Activated CD4-positive, alpha-beta T cell treated with anti-CD3 and anti-CD28 coated beads, Interleukin-2, amount 10 ng/mL, durations not matched to agents 7 days and 5 days (primary cell): ENCODE measurements around the gene GNPAT. TPM values are rescaled to one million over a fixed set of nuclear protein-coding genes. Genes with fewer than 3 reads are reported as not detected.

ENCODE experiments used
- CTCF ChIA-PET: fragments of 350-600 bp; sonication (Branson Sonifier 250); formaldehyde crosslinking; loops from one replicate; lab custom pipeline; 2021; ENCODE audit warnings: antibody characterized with exemption; lab: Charles Lee
- POLR2A ChIA-PET: fragments of 350-600 bp; sonication (Branson Sonifier 250); formaldehyde crosslinking; loops from one replicate; lab custom pipeline; 2021; ENCODE audit warnings: antibody characterized with exemption; lab: Charles Lee
- DNase-seq: peaks from one replicate; pipeline ENCODE4 v3.0.0-alpha.2; 2020
- H3K27ac Mint-ChIP-seq: one replicate; pipeline ENCODE4 v1.8.0; 2021; ENCODE audit warnings: mild to moderate bottlenecking, moderate library complexity, mixed read lengths
- H3K27me3 Mint-ChIP-seq: one replicate; pipeline ENCODE4 v1.8.0; 2021; ENCODE audit warnings: mixed read lengths
- H3K36me3 Mint-ChIP-seq: one replicate; pipeline ENCODE4 v1.8.0; 2021; ENCODE audit warnings: low read depth, mixed read lengths
- H3K4me1 Mint-ChIP-seq: one replicate; pipeline ENCODE4 v1.8.0; 2021; ENCODE audit warnings: mixed read lengths
- H3K4me3 Mint-ChIP-seq: one replicate; pipeline ENCODE4 v1.8.0; 2021; ENCODE audit warnings: mild to moderate bottlenecking, moderate library complexity, mixed read lengths
- H3K9me3 Mint-ChIP-seq: one replicate; pipeline ENCODE4 v1.8.0; 2021; ENCODE audit warnings: mixed read lengths
- total RNA-seq, 2 experiments: library from RNA; stranded (reverse); gene quantifications; one replicate each; pipeline ENCODE4 v1.2.3, GENCODE V29; 2021

The GNPAT gene
- total RNA-seq, 2 experiments from 2014 or later, result 38.6 to 40.1 TPM

GRCh38 chr1:231216498-231216897 lies 24.5 kb upstream of the GNPAT start:
- H3K27me3 Mint-ChIP-seq, result peaks cover 5% of the 10 kb centered on the region
- no peak overlapping the region for H3K4me3 Mint-ChIP-seq
- peaks cover 6% of the 10 kb centered on the region for H3K4me1 Mint-ChIP-seq
- H3K36me3 Mint-ChIP-seq, result no peaks in the 10 kb centered on the region
- POLR2A ChIA-PET, result no interaction called here
- CTCF ChIA-PET, result interaction anchor here (1.2 to 1.5 kb wide), 2 partner anchors 9 to 11 kb away, joined by 5 to 6 read pairs; no protein-coding TSS in a partner anchor
- DNase-seq, result no peak
- no peak overlapping the region for H3K27ac Mint-ChIP-seq
- H3K9me3 Mint-ChIP-seq, result no peaks in the 10 kb centered on the region

- peaks cover 5% of the 10 kb centered on the region for H3K27me3 Mint-ChIP-seq
- no peaks in the 10 kb centered on the region for H3K36me3 Mint-ChIP-seq
- no peaks in the 10 kb centered on the region for H3K9me3 Mint-ChIP-seq
- H3K4me1 Mint-ChIP-seq, result peaks cover 3% of the 10 kb centered on the region
- POLR2A ChIA-PET, result no interaction called here
- no peak overlapping the region for H3K4me3 Mint-ChIP-seq
- DNase-seq, result no peak
- CTCF ChIA-PET, result interaction anchor here (0.8 to 1.2 kb wide), 2 partner anchors 11 to 23 kb away, joined by 3 to 5 read pairs; no protein-coding TSS in a partner anchor
- H3K27ac Mint-ChIP-seq, result no peak overlapping the region
Observed at GRCh38 chr1:231217056-231217455, 24.0 kb upstream of the GNPAT start.

GRCh38 chr1:231218078-231218477 lies 22.9 kb upstream of the GNPAT start:
- Mint-ChIP-seq H3K27me3 (peaks cover 5% of the 10 kb centered on the region), H3K9me3 (no peaks in the 10 kb centered on the region), H3K27ac (no peak overlapping the region), H3K36me3 (peaks cover 5% of the 10 kb centered on the region), H3K4me3 (no peak overlapping the region), H3K4me1 (peaks cover 3% of the 10 kb centered on the region)
- ChIA-PET CTCF (interaction anchor here (1.3 kb wide), 1 partner anchor 9 kb away, joined by 3 read pairs; no protein-coding TSS in a partner anchor), POLR2A (no interaction called here)
- no peak for DNase-seq

DNA sequence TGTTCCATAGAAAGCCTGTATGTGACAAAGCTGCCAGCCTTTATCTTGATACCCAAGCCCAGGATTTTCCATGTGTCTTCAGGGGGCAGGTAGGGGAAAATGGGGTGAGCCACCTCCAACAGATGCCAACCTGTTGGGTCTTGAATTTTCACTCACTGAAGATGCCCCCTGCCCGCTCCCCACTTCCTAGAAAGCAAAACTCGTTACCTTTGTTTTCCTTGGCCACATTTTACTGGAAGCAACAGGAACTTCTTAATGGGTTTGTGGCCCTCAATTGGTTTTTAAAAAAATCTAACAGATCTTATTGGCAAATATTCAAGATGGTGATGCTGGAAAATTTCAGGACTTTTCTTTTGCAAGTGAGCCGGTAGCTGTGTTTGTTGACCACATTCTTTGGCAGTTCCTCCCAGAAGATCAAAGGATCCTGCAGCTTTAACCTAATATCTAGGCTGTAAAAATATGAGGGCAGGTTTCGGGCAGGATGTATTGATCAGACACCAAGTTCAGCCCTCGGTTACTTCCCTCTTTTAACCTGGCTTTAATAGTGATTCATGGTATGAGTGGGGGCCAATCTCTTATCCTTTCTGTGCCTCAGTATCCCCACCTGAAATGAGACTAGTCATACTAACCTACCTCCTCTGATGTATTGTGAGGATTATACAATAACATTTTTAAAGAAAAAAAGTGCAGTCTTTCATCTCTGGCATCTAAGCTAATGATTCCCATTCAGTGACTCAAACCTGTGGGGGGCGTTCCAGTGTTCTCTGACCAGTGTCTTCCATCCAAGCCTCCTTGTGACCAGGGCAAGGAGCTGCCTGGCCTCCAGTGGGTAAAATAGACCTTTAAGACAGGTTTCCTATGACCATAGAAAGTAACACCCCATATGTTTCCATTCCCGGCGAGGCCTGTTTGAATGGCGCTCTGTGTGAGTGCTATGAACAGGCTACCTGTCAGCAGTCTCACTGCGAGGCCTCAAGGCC lies 21.3 kb upstream of the GNPAT start:
- DNase-seq, result no peak
- Mint-ChIP-seq H3K27me3 (peaks cover 3% of the 10 kb centered on the region), H3K9me3 (no peaks in the 10 kb centered on the region), H3K27ac (no peak overlapping the region), H3K4me3 (no peak overlapping the region), H3K4me1 (peaks cover 3% of the 10 kb centered on the region), H3K36me3 (peaks cover 12% of the 10 kb centered on the region)
- ChIA-PET CTCF (interaction anchor here (0.6 to 1.1 kb wide), 2 partner anchors 21 to 233 kb away, joined by 3 to 4 read pairs; no protein-coding TSS in a partner anchor), POLR2A (no interaction called here)

- Mint-ChIP-seq H3K36me3 (peaks cover 22% of the 10 kb centered on the region), H3K9me3 (no peaks in the 10 kb centered on the region), H3K4me1 (peaks cover 3% of the 10 kb centered on the region), H3K27me3 (peaks cover 3% of the 10 kb centered on the region), H3K27ac (no peak overlapping the region), H3K4me3 (no peak overlapping the region)
- ChIA-PET CTCF (interaction anchor here (0.6 kb wide), 1 partner anchor 63 kb away, joined by 3 read pairs; no protein-coding TSS in a partner anchor), POLR2A (no interaction called here)
- DNase-seq, result no peak
Observed at GRCh38 chr1:231220801-231221200, 20.2 kb upstream of the GNPAT start.

- H3K27me3 Mint-ChIP-seq, result no peaks in the 10 kb centered on the region
- peaks cover 54% of the 10 kb centered on the region for H3K36me3 Mint-ChIP-seq
- H3K4me3 Mint-ChIP-seq, result no peak overlapping the region
- H3K9me3 Mint-ChIP-seq, result no peaks in the 10 kb centered on the region
- DNase-seq, result no peak
- ChIA-PET CTCF (interaction anchor here (0.7 to 1.4 kb wide), 2 partner anchors 8 to 483 kb away, joined by 3 read pairs; no protein-coding TSS in a partner anchor), POLR2A (no interaction called here)
- no peak overlapping the region for H3K27ac Mint-ChIP-seq
- peaks cover 2% of the 10 kb centered on the region for H3K4me1 Mint-ChIP-seq
Observed at GRCh38 chr1:231226156-231226555, 14.9 kb upstream of the GNPAT start.

DNA sequence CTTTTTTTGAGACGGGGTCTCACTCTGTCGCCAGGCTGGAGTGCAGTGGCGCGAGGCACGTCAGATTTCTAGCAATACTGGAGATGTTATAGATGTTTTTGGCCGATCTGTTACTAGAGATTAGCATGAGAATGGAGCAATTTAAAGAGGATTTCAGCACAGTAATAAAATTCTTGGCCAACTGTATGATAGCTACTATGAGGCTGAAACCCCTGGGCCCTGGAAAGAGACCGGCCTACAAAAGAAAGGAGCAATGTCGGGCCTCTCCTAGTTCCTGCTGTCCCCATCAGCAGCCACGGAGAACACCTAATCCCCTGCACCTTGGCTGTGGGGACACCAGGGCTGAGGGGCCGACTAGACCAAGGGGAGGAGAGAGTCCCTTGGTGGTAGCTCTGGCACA lies 9.5 kb upstream of the GNPAT start:
- Mint-ChIP-seq H3K27ac (no peak overlapping the region), H3K9me3 (no peaks in the 10 kb centered on the region), H3K27me3 (no peaks in the 10 kb centered on the region), H3K36me3 (peaks cover 40% of the 10 kb centered on the region), H3K4me1 (peaks cover 11% of the 10 kb centered on the region), H3K4me3 (no peak overlapping the region)
- DNase-seq, result no peak
- ChIA-PET POLR2A (interaction anchor here (0.6 kb wide), 1 partner anchor 347 kb away, joined by 4 read pairs; no protein-coding TSS in a partner anchor), CTCF (interaction anchor here (0.8 to 1.2 kb wide), 2 partner anchors 9 to 10 kb away, joined by 3 to 4 read pairs; no protein-coding TSS in a partner anchor)

DNA sequence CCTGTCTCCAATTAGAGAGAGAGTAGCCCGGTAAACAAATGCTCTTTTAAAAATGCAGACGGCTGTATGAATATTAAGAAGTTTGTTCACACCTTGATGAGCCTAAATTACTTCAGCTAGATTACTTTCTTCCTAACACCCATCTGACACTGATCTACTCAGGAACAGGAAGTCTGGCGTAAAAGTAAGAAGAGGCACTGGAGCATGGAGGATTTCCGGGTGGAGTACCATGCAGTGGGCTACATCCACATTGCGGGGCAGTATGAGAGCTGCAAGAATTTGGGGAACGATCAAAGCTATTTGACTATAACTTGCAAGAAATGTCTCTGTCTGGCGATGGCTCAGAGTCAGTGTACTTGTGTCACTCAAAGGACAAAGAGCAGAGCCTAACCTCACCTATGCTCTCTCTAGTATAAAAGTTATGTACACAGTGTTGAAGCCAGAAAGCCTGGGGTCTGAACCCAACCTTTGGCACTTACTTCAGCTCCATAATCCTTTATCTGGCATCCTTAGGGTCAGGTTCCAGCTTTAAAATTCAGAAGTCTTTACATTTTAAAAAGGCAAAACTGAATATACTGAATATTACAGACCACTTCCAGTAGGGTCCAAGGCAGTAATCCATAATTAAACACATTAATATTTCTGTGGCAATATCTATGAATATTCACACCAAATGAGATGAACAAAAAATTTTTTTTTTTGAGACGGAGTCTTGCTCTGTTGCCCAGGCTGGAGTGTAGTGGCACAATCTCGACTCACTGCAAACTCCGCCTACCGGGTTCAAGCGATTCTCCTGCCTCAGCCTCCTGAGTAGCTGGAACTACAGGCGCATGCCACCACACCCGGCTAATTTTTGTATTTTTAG lies 7.9 kb upstream of the GNPAT start:
- no peak overlapping the region for H3K27ac Mint-ChIP-seq
- H3K27me3 Mint-ChIP-seq, result no peaks in the 10 kb centered on the region
- DNase-seq, result no peak
- H3K36me3 Mint-ChIP-seq, result peaks cover 41% of the 10 kb centered on the region
- CTCF ChIA-PET, result interaction anchor here (1.3 kb wide), 1 partner anchor 10 kb away, joined by 5 read pairs; no protein-coding TSS in a partner anchor
- POLR2A ChIA-PET, result no interaction called here
- peaks cover 18% of the 10 kb centered on the region for H3K4me1 Mint-ChIP-seq
- H3K9me3 Mint-ChIP-seq, result no peaks in the 10 kb centered on the region
- no peak overlapping the region for H3K4me3 Mint-ChIP-seq

DNA sequence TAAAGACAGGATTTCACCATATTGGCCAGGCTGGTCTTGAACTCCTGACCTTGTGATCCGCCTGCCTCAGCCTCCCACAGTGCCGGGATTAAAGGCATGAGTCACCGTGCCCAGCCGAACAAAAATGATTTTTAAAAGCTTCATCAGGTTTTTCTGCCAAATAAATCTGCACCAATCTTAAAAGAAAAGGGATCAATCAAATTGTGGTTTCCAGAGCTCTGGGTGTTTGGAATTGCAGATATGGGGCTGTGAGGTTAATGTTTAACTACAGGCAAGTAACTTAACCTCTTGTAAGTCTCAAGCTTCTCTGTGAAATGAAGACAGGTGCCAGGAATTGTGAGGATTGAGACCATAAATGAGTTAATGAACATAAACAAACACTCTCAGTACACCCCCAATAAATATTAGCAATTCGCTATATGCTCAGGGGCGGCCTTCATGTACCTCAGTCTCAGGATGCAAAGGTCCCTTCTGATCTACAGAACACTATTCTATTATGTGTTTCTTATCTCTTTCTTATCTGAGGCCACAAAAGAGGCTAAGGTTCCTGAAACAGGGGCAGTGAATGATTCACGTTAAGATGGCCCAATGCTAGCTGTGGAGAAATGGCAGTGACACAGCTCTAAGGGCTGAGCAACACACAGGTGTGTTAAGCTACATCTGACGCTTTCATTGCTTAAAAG lies 7.1 kb upstream of the GNPAT start:
- peaks cover 18% of the 10 kb centered on the region for H3K4me1 Mint-ChIP-seq
- ChIA-PET POLR2A (no interaction called here), CTCF (interaction anchor here (0.7 to 1.3 kb wide), 2 partner anchors 9 to 104 kb away, joined by 3 to 5 read pairs; partner anchors contain the start of genes EXOC8 and SPRTN)
- DNase-seq, result no peak
- no peaks in the 10 kb centered on the region for H3K27me3 Mint-ChIP-seq
- H3K4me3 Mint-ChIP-seq, result no peak overlapping the region
- H3K36me3 Mint-ChIP-seq, result peaks cover 48% of the 10 kb centered on the region
- H3K9me3 Mint-ChIP-seq, result no peaks in the 10 kb centered on the region
- no peak overlapping the region for H3K27ac Mint-ChIP-seq

- no peak overlapping the region for H3K27ac Mint-ChIP-seq
- DNase-seq, result no peak
- H3K36me3 Mint-ChIP-seq, result peaks cover 50% of the 10 kb centered on the region
- no peaks in the 10 kb centered on the region for H3K27me3 Mint-ChIP-seq
- H3K9me3 Mint-ChIP-seq, result no peaks in the 10 kb centered on the region
- H3K4me1 Mint-ChIP-seq, result peaks cover 23% of the 10 kb centered on the region
- ChIA-PET POLR2A (no interaction called here), CTCF (no interaction called here)
- no peak overlapping the region for H3K4me3 Mint-ChIP-seq
Observed at GRCh38 chr1:231234506-231234905, 6.5 kb upstream of the GNPAT start.

DNA sequence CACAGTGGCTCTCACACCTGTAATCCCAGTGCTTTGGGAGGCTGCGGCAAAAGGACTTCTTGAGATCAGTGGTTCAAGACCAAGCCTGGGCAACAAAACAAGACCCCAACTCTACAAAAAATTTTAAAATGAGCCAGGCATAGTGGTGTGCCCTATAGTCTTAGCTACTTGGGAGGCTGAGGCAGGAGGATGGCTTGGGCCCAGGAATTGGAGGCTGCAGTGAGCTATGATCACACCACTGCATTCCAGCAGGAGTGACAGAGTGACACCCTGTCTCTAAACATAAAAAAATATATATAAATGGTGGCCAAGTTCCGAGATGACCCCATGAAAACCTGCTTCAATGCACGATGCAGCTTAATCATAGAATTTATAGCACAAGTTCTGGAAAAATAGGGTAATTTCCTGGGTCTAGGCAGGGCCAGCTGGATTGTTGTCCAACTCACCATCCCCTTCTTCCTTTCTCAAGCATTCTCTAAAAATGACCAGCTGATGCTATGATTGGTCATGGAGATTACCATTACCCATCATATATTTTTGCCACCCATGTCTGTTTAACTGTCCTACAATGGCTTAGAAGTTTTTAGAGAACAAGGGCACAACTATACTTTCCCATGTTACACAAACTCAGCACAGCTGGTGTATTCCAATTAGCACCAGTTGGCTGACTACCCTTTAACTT lies 5.3 kb upstream of the GNPAT start:
- Mint-ChIP-seq H3K4me3 (no peak overlapping the region), H3K36me3 (peaks cover 40% of the 10 kb centered on the region), H3K27me3 (no peaks in the 10 kb centered on the region), H3K27ac (no peak overlapping the region), H3K4me1 (peaks cover 30% of the 10 kb centered on the region), H3K9me3 (no peaks in the 10 kb centered on the region)
- CTCF ChIA-PET, result no interaction called here
- DNase-seq, result no peak
- POLR2A ChIA-PET, result no interaction called here
